Stimulated activated CD4-positive, alpha-beta T cell treated with anti-CD3 and anti-CD28 coated beads, Interleukin-4, amount 100 ng/mL, for 4 hours (primary cell): ENCODE measurements around the gene ZNF341.
A peak's percentile ranks its signal among the peaks of the same experiment; 100 is the strongest.
"Not testable (repeated sequence)": the region's sequence is repeated elsewhere in the genome, so short reads cannot be mapped to it uniquely, and the experiment has no call there.

Source experiments
- DNase-seq, 2 experiments: peaks; one replicate each; pipeline ENCODE4 v3.0.0-alpha.2; 2020

The ZNF341 gene

GRCh38 chr20:33731693-33732165, at the start of gene ZNF341:
ZNF341 (plus strand) TSS chr20:33731996; CDS start chr20:33732022, 26 bp downstream.
- peak; percentile 85 to 87 for DNase-seq

- no peak for DNase-seq
Measured at GRCh38 chr20:33684533-33685327, 47.1 kb upstream of the ZNF341 start.

- DNase-seq: peak; percentile 17 to 68
Measured at GRCh38 chr20:33685328-33686099, 46.3 kb upstream of the ZNF341 start.

DNA sequence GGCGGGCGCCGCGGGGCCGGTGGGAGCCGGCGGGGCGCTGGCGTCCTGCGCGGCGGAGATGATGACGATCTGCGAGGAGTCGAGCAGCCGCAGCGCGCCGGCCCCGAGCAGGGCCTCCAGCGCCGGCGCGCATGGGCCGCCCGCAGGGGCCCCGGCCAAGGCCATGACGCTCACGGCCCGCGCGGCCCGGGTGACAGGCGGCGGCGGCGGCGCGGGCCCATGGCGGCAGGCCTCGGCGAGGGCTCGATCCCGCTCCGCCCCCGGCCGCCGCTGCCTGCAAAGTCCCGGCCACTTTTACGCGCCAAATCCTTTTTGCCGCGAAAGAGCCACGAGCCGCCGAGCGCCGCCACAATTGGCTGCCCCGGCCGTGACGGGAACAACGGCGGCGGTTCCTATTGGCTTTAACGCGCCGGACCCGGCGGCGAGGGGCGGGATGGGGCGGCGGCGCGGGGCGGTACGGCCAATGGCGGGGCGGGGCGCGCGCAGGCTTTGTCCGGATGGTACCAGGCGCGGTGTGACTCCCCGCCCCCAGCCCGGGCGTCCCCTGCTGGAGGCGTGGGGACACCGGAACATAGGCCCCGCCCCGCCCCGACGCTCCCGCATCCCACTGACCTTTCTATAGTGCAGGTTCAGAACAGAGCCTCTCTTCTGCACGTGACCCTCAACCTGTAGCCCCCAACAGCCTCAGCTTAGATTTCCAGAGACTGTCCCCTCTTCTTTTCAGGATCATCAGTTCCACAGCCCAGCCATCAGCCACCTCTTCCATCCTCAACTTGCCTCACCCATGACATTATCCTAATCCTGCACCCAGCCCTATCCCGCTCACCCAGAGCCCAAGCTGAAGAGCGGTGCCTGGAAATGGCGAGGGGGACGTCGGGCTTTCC, 45.5 kb upstream of the ZNF341 start, which contains the start of gene E2F1:
Gene E2F1, minus strand, starts transcription at position 286 of the 884 bp plus-strand sequence. Its CDS starts 121 bp downstream, at position 165.
- peak; percentile 91 to 97 for DNase-seq

DNA sequence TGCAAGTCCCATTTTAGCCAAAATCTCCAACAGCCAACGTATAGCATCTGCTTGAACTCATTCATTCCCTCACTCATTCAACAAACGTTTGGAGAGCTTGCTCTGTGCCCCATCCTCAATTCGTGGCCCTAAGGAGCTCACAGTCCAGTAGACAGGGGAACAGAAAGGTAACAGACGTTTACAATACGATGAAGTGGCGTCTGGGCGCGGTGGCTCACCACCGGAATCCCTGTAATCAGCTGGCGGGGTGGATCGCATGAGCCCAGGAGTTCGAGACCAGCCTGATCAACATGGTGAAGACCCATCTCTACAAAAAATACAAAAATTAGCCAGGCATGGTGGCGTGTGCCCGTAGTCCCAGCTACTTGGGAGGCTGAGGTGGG, 44.8 kb upstream of the ZNF341 start:
- DNase-seq: no peak

GRCh38 chr20:33687370-33687915, 44.4 kb upstream of the ZNF341 start:
- DNase-seq: no peak

GRCh38 chr20:33687993-33688937, 43.5 kb upstream of the ZNF341 start:
- DNase-seq: no peak

DNA sequence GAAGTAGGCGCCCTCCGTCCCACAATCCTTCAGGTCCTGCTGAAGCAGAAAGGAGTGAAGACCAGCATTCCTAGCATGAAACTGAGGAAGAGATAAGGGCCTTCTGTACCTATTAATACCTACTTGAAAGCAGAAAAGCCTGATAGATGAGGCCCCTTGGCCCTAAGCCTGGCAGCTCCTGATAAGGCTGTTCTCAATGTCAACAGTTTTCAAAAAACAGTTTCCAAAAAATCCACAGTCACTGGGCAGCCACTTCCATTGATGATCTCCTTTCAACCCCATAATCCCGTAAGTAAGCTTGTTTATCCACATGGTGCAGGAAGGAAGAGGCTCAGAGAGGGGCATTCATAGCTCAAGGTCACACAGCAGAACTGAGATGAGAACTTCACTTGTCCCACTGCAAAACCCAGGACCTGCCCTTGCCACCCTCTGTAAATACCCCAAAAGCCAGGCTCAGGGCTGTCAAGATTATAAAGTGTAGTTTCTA, 42.8 kb upstream of the ZNF341 start:
- DNase-seq: no peak

DNA sequence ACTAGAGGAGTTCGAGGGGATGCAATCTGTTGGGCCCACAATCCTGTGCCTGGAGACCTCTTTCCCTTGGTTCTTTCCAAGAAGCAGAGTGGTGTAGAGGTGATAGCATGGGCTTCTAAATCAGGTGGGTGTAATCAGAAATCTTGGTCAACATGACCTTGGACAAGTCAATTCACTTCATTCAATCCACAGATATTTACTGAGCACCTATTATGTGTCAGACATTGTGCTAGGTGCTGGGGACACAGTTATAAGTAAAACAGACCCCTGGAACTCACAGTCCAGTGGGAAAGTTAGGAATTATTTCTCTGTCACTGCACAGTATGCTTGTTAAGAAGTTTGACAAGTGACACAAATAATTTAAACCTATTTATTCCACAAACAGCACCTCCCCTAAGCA, 42.3 kb upstream of the ZNF341 start:
- DNase-seq: no peak

GRCh38 chr20:33689973-33690372, 41.8 kb upstream of the ZNF341 start:
- DNase-seq: peak in 1 of 2 experiments; percentile 40

DNA sequence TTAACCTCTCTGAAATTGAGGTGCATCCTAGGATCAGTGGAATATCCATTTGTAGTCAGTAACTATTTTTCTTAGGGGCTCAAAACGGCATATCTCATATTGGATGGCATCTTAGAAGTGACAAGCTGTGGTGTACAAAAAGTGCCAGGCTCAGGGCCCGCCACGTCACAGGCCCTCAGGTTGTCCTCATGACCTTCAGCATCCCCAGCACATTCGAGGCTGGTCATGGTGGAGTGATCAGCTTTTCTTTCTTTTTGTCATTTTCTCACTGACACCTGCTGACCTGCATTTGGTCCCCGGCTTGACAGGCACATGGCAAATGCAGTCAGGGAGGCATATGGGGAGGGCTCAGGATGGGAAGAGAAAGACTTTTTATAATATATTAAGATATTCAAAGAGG, 38.5 kb upstream of the ZNF341 start:
- DNase-seq: no peak

- DNase-seq: no peak
Measured at GRCh38 chr20:33693741-33694638, 37.8 kb upstream of the ZNF341 start.

GRCh38 chr20:33694639-33695012, 37.2 kb upstream of the ZNF341 start:
- DNase-seq: no peak

DNA sequence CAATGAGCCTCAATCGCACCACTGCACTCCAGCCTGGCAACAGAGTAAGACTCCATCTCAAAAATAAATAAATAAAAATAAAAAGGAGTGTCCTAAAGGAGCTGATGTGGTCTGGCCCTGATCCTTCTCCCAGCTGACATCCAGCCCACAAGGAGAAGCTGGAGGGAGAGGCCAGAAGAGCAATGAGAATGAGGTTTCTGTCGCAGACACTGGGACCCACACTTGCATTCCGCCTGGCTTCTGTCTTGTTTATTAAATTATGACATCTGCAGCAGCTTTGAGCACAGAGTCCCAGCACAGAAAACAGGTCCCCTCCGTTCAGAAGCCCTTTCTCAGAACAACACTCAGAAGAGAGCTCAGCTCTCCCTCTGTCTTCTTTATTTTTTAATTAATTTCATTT, 35.3 kb upstream of the ZNF341 start:
- DNase-seq: no peak

DNA sequence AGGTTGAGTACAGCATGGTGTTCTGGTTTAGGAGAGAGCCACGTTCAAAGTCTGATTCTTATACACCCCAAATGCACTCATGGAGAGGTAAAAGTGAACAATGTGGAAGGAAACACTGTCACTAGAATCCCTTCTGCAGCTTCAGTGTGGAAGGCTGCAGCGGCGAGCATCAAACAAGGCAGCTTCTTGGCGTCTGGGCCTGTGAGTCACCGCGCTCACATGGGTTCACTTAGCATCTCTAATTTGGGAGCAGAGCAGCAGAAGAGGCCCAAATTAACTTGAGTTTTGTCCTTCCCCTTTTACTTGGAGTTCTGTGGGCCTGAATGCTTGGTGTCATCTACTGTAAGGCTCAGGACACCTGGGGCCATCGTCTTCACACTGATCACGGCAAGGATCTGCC, 34.7 kb upstream of the ZNF341 start:
- no peak for DNase-seq

- DNase-seq: not testable (repeated sequence)
Measured at GRCh38 chr20:33698966-33699365, 32.8 kb upstream of the ZNF341 start.

- not testable (repeated sequence) for DNase-seq
Measured at GRCh38 chr20:33700696-33701441, 30.9 kb upstream of the ZNF341 start.

GRCh38 chr20:33701629-33702450, 30.0 kb upstream of the ZNF341 start:
- no peak for DNase-seq
